GM12801 (cell line): ENCODE measurements around the gene TRIM71.

Source experiments
- TF ChIP-seq, protein P1 (sequence below): IDR thresholded peaks from one replicate; pipeline ENCODE4 v1.5.1; 2011; ENCODE audit warnings: control low read depth; ENCODE audit not compliant: insufficient read length; ENCODE audit errors: extremely low read depth

The TRIM71 gene

DNA sequence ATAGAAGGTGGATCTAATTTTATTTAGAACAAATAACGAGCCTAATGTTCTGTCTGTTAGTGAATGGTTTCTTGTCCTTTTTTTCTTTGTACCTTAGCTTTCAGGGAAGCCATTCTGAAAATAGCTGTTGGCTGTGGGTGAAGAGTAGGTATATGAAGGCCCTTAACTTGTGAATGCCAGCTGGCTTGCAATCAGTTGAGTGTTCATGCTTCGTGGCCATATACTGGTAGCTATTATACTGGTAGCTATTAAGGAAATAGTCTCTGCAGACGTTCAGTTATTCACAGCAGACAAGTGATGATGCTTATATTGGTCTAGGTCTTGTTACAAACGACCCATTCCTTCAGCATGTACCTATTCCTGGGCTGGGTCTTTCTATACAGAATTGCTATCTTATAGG lies 18.8 kb downstream of the TRIM71 start:
- TF ChIP-seq, protein P1, sequence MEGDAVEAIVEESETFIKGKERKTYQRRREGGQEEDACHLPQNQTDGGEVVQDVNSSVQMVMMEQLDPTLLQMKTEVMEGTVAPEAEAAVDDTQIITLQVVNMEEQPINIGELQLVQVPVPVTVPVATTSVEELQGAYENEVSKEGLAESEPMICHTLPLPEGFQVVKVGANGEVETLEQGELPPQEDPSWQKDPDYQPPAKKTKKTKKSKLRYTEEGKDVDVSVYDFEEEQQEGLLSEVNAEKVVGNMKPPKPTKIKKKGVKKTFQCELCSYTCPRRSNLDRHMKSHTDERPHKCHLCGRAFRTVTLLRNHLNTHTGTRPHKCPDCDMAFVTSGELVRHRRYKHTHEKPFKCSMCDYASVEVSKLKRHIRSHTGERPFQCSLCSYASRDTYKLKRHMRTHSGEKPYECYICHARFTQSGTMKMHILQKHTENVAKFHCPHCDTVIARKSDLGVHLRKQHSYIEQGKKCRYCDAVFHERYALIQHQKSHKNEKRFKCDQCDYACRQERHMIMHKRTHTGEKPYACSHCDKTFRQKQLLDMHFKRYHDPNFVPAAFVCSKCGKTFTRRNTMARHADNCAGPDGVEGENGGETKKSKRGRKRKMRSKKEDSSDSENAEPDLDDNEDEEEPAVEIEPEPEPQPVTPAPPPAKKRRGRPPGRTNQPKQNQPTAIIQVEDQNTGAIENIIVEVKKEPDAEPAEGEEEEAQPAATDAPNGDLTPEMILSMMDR: no peak

DNA sequence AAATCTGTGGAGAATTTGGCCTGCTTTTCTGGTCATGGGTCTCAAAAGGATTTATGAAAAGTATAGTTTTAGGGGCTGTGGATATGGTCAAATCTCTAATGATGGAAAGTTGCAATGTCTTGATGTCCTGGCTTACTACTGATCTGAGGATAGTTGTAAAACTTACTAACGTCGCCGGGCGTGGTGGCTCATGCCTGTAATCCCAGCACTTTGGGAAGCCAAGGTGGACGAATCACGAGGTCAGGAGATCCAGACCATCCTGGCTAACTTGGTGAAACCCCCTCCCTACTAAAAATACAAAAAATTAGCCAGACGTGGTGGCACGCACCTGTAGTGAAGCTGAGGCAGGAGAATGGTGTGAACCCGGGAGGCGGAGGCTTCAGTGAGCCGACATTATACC lies 19.6 kb downstream of the TRIM71 start:
- TF ChIP-seq, protein P1: no peak

DNA sequence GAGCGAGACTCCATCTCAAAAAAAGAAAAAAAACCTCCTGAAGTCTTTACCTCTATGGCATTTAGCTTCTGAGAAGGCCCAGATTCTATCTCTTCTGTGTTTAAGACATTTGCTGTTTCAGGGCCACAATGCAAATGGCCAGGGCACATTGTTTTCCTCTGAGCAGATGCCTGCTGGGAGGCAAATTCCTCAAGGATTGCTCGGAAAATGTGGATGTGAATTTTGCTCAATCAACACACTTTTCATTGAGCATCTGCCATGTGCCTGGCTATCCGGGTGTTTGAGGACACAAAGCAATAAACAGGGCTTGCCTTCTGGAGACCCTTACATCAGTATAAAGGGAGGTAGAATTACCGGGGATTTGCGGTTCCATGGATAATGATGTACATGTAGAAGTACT lies 20.0 kb downstream of the TRIM71 start:
- TF ChIP-seq, protein P1: no peak

DNA sequence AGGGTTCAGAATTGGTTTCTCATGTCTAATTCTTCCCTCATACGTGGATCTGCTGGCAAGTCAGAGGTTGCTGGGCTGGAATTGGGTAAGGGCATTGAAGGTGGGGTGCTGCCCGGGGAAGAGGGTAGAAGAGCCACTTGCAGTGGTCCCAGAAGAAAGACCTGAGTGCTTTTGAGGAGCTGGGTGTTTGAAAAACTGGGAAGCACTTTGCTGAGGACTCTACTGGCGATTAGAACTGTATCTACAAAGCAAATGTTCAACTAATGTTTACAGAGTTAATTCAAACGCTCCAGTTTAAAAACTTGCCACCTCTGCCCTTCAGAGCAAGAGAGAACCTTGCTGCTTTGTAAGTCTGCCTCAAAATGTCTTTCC lies 21.9 kb downstream of the TRIM71 start:
- TF ChIP-seq, protein P1: no peak

DNA sequence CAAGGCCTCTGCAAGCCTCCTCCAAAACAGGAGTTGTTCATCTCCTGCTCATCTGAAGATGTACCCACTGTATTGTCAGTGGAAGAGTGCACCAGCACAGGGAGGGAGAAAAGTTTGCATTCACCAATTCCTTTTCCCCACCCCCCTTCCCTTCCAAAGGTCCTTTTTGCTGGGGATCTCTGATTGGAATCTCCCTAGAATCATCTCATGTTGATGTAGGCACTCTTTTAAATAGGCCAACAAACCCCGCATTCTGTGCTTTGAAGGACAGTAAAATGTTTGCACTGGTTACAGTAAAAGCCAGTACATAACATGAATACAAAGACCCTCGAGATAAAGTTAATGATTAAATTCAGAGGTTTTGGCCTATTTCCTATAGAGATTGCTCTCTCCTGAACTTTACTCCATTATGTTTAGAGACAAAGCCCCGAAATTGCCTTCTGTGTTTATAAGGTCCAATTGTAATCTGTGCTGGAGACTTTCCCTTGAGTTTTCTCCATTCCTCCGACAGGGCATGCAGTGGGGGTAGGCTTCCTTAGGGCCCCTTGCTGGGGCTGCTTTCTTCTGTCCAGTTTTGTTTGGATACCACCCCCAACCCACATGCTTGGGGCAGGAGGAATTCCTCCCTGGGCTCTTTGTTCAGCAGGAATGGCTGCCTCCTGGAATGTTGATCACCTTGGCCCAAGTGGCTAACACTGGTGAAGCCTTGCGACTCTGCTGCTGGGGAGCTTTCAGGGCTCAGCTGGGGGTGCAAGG lies 22.5 kb downstream of the TRIM71 start:
- TF ChIP-seq, protein P1: no peak

DNA sequence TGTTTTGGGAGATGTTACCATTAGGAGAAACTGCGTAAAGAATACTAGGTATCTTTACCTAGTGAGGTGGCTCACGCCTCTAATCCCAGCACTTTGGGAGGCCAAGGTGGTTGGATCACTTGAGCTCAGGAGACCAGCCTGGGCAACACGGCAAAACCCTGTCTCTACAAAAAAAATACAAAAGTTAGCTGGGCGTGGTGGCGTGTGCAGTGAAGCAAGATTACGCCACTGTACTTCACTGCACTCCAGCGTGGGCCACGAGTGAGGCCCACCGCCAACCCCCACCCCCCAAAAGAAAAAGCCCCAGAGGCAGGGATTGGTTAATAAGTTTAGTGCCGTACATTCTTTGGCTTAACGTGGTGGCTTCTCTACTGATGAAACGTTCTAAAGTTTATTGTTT lies 23.5 kb downstream of the TRIM71 start:
- TF ChIP-seq, protein P1: no peak

DNA sequence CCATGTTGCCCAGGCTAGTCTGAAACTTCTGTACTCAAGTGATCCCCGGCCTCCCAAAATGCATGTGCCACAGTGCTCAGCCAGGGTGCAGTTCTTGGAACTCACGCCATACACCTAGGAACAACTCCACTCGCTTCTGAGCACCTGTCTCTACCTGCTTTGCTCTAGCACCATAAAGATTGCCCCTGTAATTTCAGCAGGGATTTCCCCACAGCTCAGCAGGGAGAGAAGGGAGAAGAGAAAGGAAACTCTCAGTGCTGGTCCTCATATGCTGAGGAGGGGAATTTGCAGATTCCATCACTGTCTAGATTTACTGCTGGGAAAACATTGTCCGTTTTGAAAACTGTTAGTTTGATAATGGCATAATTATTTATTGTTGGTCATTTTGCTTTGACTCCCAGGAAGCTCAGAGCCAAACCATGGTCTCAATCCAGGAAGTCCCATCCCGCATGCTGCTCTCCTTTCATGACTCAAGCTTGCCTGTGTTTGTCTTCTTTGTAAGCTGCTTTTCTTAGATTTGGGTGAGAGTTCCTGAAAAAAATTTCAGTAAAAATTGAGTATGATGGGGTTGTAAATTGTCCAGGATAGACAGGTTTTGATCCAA lies 24.2 kb downstream of the TRIM71 start:
- TF ChIP-seq, protein P1: no peak
